GM12878 (cell line): ENCODE data around the gene CHRM4.

Source experiments
- CHD2 ChIP-seq: IDR thresholded peaks from 2 replicates; pipeline ENCODE4 v1.6.1; 2011; ENCODE audit warnings: low read depth, low read length, improper control_type of control experiment, borderline replicate concordance
- CREB1 ChIP-seq: IDR thresholded peaks from 2 replicates; pipeline ENCODE4 v1.6.1; 2012; ENCODE audit warnings: low read depth, mild to moderate bottlenecking, inconsistent platforms
- CTCF ChIP-seq, 3 experiments: IDR thresholded peaks in 2 of 3; conservative IDR thresholded peaks in 1 of 3; 2 replicates each; pipeline ENCODE4 v1.5.1; 2011; ENCODE audit warnings: low read depth in 3 of 3, low read length in 3 of 3, mild to moderate bottlenecking in 3 of 3, control low read depth in 2 of 3, moderate library complexity in 2 of 3, inconsistent platforms in 1 of 3, mixed read lengths in 1 of 3; ENCODE audit not compliant: control insufficient read depth in 2 of 3, insufficient read depth in 1 of 3; ENCODE audit errors: extremely low read depth in 1 of 3
- EGR1 ChIP-seq, 2 experiments: IDR thresholded peaks; 1 replicate in 1 of 2; 2 replicates in 1 of 2; pipeline ENCODE4 v1.6.1; 2011 to 2012; ENCODE audit warnings: low read depth in 2 of 2, low read length in 2 of 2, borderline replicate concordance in 1 of 2, mild to moderate bottlenecking in 1 of 2, moderate library complexity in 1 of 2
- EZH2 ChIP-seq: IDR thresholded peaks from 2 replicates; pipeline ENCODE4 v1.6.1; 2012; ENCODE audit warnings: low read depth, mild to moderate bottlenecking, control low read depth, inconsistent platforms, low read length, borderline replicate concordance; ENCODE audit not compliant: control insufficient read depth
- MTA3 ChIP-seq: IDR thresholded peaks from 2 replicates; pipeline ENCODE4 v1.6.1; 2012; ENCODE audit warnings: low read length, inconsistent platforms, borderline replicate concordance
- RAD21 ChIP-seq: IDR thresholded peaks from 2 replicates; pipeline ENCODE4 v1.6.1; 2011; ENCODE audit warnings: mild to moderate bottlenecking, low read depth, low read length, moderate library complexity; ENCODE audit not compliant: insufficient read depth
- SRF ChIP-seq, 2 experiments: IDR thresholded peaks; 2 replicates each; pipeline ENCODE4 v1.6.1; 2011; ENCODE audit warnings: low read depth in 2 of 2, low read length in 2 of 2, mild to moderate bottlenecking in 1 of 2, moderate library complexity in 1 of 2
- ZBTB11 ChIP-seq: fragments of 450-650 bp; formaldehyde crosslinking; IDR thresholded peaks from 2 replicates; pipeline ENCODE4 v1.5.0; 2022; ENCODE audit warnings: mild to moderate bottlenecking, missing genetic modification characterization
- TF ChIP-seq, protein P1 (sequence below): fragments of 450-650 bp; IDR thresholded peaks from 2 replicates; pipeline ENCODE4 v1.6.1; 2016; ENCODE audit warnings: mild to moderate bottlenecking
- TF ChIP-seq, protein P2 (sequence below): fragments of 150-350 bp; IDR thresholded peaks from 2 replicates; pipeline ENCODE4 v1.6.1; 2014; ENCODE audit warnings: mild to moderate bottlenecking, low read depth, low read length

- no peak for TF ChIP-seq SRF (IDR thresholded peaks at IDR 0.05; ENCODE audit: low read depth in 2 of 2, low read length in 2 of 2)
- TF ChIP-seq EGR1 (IDR thresholded peaks at IDR 0.05; ENCODE audit: borderline replicate concordance in 1 of 2, low read depth in 2 of 2, low read length in 2 of 2): no peak
- TF ChIP-seq CHD2: no peak
- TF ChIP-seq CTCF (IDR thresholded peaks at IDR 0.05 in 2 of 3, conservative IDR thresholded peaks at IDR 0.05 in 1 of 3; ENCODE audit: control insufficient read depth in 2 of 3, extremely low read depth in 1 of 3, insufficient read depth in 1 of 3, low read depth in 3 of 3, low read length in 3 of 3): no peak
- TF ChIP-seq ZBTB11 (CRISPR knock-in tag): no peak
- TF ChIP-seq, protein P1, sequence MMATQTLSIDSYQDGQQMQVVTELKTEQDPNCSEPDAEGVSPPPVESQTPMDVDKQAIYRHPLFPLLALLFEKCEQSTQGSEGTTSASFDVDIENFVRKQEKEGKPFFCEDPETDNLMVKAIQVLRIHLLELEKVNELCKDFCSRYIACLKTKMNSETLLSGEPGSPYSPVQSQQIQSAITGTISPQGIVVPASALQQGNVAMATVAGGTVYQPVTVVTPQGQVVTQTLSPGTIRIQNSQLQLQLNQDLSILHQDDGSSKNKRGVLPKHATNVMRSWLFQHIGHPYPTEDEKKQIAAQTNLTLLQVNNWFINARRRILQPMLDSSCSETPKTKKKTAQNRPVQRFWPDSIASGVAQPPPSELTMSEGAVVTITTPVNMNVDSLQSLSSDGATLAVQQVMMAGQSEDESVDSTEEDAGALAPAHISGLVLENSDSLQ: no peak
- TF ChIP-seq, protein P2, sequence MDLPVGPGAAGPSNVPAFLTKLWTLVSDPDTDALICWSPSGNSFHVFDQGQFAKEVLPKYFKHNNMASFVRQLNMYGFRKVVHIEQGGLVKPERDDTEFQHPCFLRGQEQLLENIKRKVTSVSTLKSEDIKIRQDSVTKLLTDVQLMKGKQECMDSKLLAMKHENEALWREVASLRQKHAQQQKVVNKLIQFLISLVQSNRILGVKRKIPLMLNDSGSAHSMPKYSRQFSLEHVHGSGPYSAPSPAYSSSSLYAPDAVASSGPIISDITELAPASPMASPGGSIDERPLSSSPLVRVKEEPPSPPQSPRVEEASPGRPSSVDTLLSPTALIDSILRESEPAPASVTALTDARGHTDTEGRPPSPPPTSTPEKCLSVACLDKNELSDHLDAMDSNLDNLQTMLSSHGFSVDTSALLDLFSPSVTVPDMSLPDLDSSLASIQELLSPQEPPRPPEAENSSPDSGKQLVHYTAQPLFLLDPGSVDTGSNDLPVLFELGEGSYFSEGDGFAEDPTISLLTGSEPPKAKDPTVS: no peak
- no peak for TF ChIP-seq MTA3
- TF ChIP-seq RAD21: no peak
- TF ChIP-seq CREB1: no peak
- no peak for TF ChIP-seq EZH2
Measured at GRCh38 chr11:46341454-46341853, 50.1 kb downstream of the CHRM4 start.
